GM21360 (cell line): ENCODE results near the gene AP2A2.
"Not testable (repeated sequence)": the region's sequence is repeated elsewhere in the genome, so short reads cannot be mapped to it uniquely, and the experiment has no call there.

Experiments used
- ATAC-seq: cut with Tn5 transposase; IDR thresholded peaks from one replicate; pipeline ENCODE4 v1.9.1; 2021; ENCODE audit warnings: mild to moderate bottlenecking, moderate library complexity; ENCODE audit not compliant: unreplicated experiment

AP2A2 gene

DNA sequence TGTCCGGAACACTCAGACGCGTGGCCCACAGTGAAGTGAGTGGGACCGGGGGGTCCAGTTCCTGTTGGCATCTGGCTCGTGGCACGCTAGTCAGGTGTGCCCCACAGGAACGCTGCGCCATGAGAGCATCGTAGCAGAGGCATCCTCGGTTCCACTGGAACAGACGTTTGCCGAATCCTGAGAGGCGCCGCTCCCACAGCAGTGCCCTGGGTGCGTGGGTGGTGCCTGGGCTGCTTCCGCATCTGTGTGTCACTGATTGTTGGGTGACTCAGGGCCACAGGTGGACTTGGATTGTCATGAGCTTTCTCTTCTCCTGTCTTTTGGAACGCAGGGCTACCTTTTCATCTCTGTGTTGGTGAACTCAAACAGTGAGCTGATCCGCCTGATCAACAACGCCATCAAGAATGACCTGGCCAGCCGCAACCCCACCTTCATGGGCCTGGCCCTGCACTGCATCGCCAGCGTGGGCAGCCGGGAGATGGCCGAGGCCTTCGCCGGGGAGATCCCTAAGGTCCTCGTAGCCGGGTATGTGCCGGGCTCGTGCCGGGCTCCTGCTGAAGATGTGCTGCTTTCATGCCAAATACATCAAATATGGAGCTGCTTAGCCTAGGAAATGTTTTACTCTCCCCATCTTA lies 46.2 kb downstream of the AP2A2 start:
- no peak for ATAC-seq

- ATAC-seq: no peak
Observed at GRCh38 chr11:972523-973211, 47.0 kb downstream of the AP2A2 start.

- no peak for ATAC-seq
Observed at GRCh38 chr11:973237-973636, 47.6 kb downstream of the AP2A2 start.

- ATAC-seq: not testable (repeated sequence)
Observed at GRCh38 chr11:975376-975775, 49.7 kb downstream of the AP2A2 start.

- no peak for ATAC-seq
Observed at GRCh38 chr11:975827-976226, 50.2 kb downstream of the AP2A2 start.

- ATAC-seq: no peak
Observed at GRCh38 chr11:976431-977160, 50.9 kb downstream of the AP2A2 start.

GRCh38 chr11:977830-978720 lies 52.4 kb downstream of the AP2A2 start:
- ATAC-seq: no peak

GRCh38 chr11:978781-979180 lies 53.1 kb downstream of the AP2A2 start:
- ATAC-seq: no peak

DNA sequence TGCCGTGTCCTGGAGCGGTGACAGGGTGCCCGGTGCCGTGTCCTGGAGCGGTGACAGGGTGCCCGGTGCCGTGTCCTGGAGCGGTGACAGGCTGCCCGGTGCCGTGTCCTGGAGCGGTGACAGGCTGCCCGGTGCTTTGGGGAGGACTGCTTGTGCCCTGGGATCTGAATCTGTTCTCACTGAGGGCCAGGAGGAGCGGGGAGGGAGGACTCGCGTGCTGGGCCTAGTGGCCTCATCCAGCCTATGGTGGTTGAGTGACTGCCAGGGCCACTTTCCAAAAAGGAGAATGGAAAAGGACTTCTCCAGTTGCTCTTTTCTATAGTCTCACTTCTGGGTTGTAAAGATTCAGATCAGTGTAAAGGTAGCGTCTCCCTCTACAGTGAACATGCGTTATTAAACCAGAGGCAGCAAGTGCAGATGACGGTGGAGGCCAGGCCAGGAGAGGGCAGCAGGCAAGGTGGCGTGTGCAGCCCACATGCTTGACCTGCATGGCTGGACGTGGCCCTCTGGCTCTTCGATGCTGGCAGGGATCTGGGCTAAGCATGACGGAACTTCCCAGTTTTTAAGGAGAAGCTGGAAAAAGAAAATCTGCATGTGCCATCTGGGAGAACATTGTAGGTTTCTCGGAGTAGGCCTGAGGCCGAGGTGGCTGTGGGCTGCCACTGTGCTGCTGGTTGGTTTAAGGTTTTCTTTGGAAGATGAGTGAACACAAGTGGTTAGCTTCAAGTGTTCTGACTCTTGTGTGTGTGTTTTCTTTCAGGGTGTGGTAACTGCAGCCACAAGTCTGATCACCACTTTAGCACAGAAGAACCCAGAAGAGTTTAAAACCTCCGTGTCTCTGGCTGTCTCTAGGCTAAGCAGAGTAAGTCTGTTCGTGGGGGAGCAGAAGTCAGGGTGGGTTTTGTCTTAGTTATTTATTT lies 55.0 kb downstream of the AP2A2 start:
- no peak for ATAC-seq

- ATAC-seq: no peak
Observed at GRCh38 chr11:981764-982163, 56.1 kb downstream of the AP2A2 start.

GRCh38 chr11:984546-984945 lies 58.9 kb downstream of the AP2A2 start:
- no peak for ATAC-seq

DNA sequence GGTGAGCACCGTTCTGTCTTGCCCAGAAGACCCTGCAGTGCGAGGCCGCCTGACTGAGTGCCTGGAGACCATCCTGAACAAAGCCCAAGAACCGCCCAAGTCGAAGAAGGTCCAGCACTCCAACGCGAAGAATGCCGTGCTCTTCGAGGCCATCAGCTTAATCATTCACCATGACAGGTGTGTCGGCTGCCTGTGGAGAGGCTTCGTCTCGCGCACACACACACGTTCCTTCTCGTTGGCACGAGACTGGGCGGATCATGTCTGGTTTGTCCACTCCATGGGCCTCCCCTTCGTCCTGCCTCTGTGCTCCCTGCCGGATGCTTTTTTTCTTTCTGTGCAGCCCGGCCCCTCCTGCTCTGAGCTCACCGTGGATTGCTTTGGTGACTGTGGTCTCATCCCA lies 59.7 kb downstream of the AP2A2 start:
- ATAC-seq: no peak

DNA sequence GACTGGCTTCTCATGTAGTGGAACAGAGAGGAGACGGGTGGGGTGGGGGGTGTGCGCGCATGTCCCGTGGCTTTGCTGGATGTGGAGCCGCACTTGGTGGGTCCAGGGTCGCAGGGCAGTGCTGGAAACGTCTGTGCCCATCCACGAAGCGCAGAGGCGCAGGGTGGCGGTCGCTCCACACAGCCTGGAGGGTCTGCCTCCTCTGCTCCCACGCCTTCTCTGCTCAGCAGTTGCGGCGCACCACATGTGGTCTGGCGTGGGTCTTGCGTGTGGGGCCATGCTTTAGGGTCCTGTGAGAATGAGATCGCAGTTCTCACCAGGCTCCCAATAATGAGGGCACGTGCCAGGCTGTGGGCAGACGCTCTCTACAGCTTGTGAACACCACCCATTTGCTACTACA lies 60.2 kb downstream of the AP2A2 start:
- no peak for ATAC-seq

GRCh38 chr11:986270-986951 lies 60.7 kb downstream of the AP2A2 start:
- ATAC-seq: no peak

DNA sequence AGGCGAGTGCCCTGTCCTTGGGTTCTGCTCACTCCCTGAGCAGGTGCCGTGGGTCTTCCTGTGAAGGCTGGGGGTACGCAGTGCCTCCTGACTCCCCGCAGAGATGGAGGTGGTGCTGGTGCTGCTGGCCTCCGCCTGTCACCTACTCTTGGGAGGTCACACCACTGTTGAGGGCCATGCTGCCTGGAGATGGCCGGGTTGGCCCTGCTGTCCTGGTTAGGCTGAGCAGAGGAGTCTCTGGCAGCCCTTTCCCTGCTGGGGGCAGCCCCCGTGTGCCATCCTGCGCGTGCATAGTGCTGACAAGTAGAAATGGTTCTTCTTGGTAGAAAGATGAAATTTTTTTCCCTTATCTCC lies 61.3 kb downstream of the AP2A2 start:
- ATAC-seq: no peak

DNA sequence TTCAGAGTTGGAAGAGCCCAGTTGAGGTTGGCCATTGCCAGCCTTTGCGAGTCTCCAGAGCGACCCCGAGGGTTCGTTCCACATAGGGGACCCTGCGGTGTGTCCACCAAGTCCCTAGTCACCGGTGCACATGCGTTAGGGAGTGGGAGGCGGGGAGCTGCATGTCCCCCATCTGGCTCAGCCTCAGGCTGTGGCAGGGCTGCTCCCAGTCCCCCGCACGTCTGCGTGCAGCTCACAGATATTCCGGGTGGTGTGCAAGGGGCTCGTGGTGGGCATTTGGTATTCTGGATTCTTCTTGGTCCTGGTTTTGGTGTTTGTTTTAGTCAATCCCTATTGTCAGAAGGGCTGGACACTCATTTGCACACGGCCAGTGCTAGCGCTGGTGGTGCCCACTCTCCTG lies 62.0 kb downstream of the AP2A2 start:
- no peak for ATAC-seq

DNA sequence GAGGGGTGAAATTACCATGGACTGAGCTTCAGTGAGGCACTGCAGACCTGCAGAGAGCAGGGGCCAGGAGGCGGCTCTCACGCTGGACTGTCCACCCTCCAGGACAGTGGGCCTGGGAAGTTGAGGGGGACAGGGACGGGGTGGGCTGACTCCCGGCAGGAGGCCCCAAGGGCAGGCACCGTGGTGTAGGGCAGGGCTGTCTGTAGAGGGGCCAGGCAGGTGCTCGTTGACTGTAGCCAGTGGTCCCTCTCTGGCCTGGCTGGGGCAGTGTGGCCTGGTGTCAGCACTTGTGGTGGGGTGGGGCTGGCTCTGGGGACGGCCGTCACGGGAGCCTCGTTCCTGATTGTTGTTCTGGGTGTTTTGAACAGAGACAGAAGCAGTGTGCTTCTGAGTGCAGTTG lies 64.4 kb downstream of the AP2A2 start:
- no peak for ATAC-seq

DNA sequence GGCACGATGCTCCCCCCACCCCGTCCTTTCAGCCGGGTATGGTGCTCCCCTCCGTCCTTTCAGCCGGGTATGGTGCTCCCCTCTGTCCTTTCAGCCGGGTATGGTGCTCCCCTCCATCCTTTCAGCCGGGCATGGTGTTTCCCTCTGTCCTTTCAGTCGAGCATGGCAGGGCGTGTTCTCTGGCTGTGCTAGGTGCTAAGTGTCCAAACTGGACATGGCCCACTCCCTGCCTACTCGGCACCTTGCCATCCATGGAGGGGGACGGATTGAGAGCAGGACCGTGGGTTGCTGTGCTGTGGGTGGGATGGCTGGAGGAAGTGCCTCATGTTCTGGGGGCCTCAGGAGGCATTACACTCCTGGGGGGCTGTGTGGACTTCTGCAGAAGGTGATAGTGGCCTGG lies 65.4 kb downstream of the AP2A2 start:
- ATAC-seq: no peak

GRCh38 chr11:991711-992307 lies 66.1 kb downstream of the AP2A2 start:
- no peak for ATAC-seq
